Calu3 (cell line): ENCODE measurements around the gene ALDH2. TPM values are rescaled to one million over a fixed set of nuclear protein-coding genes. Genes with fewer than 3 reads are reported as not detected.
"Not testable (repeated sequence)": the region's sequence is repeated elsewhere in the genome, so short reads cannot be mapped to it uniquely, and the experiment has no call there.

Experiments used
- BruUV-seq: library from RNA; stranded (reverse); fragments of 400-500 nt; replicated peaks from 2 replicates; lab custom pipeline; 2021; lab: Mats Ljungman, UMichigan
- CTCF ChIA-PET: fragments of 300-600 bp; sonication (Branson Sonifier 250); formaldehyde crosslinking; loops from one replicate; lab custom pipeline; 2022; ENCODE audit warnings: antibody characterized with exemption; lab: Charles Lee
- DNase-seq: peaks from one replicate; pipeline ENCODE4 v3.0.0; 2022
- H3K27ac Mint-ChIP-seq: one replicate; pipeline ENCODE4 v1.8.0; 2022; ENCODE audit warnings: mixed read lengths; ENCODE audit not compliant: unreplicated experiment
- H3K27me3 Mint-ChIP-seq: one replicate; pipeline ENCODE4 v1.8.0; 2022; ENCODE audit warnings: mixed read lengths; ENCODE audit not compliant: unreplicated experiment
- H3K36me3 Mint-ChIP-seq: one replicate; pipeline ENCODE4 v1.8.0; 2022; ENCODE audit warnings: mild to moderate bottlenecking, moderate library complexity, mixed read lengths; ENCODE audit not compliant: insufficient read depth, unreplicated experiment
- H3K4me1 Mint-ChIP-seq: one replicate; pipeline ENCODE4 v1.8.0; 2022; ENCODE audit warnings: mild to moderate bottlenecking, low read depth, mixed read lengths; ENCODE audit not compliant: unreplicated experiment
- H3K4me3 Mint-ChIP-seq: one replicate; pipeline ENCODE4 v1.8.0; 2022; ENCODE audit warnings: mild to moderate bottlenecking, low read depth, moderate library complexity, mixed read lengths; ENCODE audit not compliant: unreplicated experiment
- H3K9me3 Mint-ChIP-seq: one replicate; pipeline ENCODE4 v1.8.0; 2022; ENCODE audit warnings: low read depth, mixed read lengths; ENCODE audit not compliant: unreplicated experiment
- intact Hi-C: fragments of 100-400 bp; cut with micrococcal nuclease; formaldehyde crosslinking; loops from one replicate; pipeline ENCODE4 v1.10.0; 2022; ENCODE audit not compliant: unreplicated experiment
- total RNA-seq: library from RNA; stranded (reverse); gene quantifications from 2 replicates; pipeline ENCODE4 v1.2.3, GENCODE V29; 2022
- TF ChIP-seq, protein P1 (sequence below): fragments of 200-600 bp; IDR thresholded peaks from one replicate; pipeline ENCODE4 v1.8.0; 2022; ENCODE audit warnings: antibody characterized with exemption; ENCODE audit not compliant: unreplicated experiment

ALDH2 gene
- total RNA-seq, 1 experiment from 2014 or later, result 152 TPM

DNA sequence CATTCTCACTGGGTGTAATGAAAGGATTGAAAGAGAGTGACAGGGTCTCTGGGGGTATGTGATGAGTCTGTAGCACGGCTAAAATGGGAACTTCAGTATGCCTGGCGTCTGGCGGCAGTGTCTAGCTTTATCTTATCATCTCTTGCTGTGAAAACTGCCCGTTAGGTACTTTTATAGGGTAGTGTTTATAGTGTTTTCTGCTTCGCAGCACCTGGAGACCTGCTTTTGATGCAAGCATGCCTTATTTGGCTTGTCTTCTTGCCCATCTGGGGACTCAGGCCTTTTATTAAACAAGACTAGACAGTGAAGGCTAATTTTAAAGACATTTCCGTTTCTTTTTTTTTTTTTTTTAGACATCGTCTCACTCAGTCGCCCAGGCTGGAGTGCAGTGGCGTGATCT is 36.3 kb upstream of the ALDH2 start:
- BruUV-seq, result no TSS peak
- Mint-ChIP-seq H3K9me3 (no peaks in the 10 kb centered on the region), H3K27ac (no peak overlapping the region), H3K4me3 (no peak overlapping the region), H3K36me3 (peaks cover 17% of the 10 kb centered on the region), H3K4me1 (no peaks in the 10 kb centered on the region), H3K27me3 (no peaks in the 10 kb centered on the region)
- no peak for DNase-seq
- CTCF ChIA-PET, result interaction anchor here (0.6 kb wide), 2 partner anchors 624 to 728 kb away, joined by 4 read pairs; no protein-coding TSS in a partner anchor
- intact Hi-C loops, result no loop called here
- TF ChIP-seq, protein P1, sequence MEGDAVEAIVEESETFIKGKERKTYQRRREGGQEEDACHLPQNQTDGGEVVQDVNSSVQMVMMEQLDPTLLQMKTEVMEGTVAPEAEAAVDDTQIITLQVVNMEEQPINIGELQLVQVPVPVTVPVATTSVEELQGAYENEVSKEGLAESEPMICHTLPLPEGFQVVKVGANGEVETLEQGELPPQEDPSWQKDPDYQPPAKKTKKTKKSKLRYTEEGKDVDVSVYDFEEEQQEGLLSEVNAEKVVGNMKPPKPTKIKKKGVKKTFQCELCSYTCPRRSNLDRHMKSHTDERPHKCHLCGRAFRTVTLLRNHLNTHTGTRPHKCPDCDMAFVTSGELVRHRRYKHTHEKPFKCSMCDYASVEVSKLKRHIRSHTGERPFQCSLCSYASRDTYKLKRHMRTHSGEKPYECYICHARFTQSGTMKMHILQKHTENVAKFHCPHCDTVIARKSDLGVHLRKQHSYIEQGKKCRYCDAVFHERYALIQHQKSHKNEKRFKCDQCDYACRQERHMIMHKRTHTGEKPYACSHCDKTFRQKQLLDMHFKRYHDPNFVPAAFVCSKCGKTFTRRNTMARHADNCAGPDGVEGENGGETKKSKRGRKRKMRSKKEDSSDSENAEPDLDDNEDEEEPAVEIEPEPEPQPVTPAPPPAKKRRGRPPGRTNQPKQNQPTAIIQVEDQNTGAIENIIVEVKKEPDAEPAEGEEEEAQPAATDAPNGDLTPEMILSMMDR, result no peak

DNA sequence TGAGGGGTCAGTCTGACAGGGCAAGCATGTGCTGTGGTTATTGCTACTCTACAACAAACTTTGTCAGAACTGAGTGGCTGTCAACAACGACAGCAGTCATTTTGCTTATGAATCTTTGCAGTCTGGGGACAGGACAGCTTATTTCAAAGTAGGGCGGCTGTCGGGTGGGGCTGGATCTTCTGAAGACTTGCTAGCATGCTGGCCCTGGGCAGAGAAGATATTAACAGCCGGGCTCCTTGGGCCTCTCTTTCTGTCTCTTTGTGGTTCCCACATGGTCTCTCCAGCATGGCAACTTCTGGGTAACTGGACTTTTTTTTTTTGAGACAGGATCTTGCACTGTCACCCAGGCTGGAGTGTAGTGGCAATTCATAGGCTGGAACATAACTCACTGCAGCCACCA is 33.9 kb upstream of the ALDH2 start:
- Mint-ChIP-seq H3K27me3 (no peaks in the 10 kb centered on the region), H3K27ac (no peak overlapping the region), H3K9me3 (no peaks in the 10 kb centered on the region), H3K36me3 (peaks cover 10% of the 10 kb centered on the region), H3K4me3 (no peak overlapping the region), H3K4me1 (no peaks in the 10 kb centered on the region)
- CTCF ChIA-PET, result no interaction called here
- no TSS peak for BruUV-seq
- intact Hi-C loops, result no loop called here
- DNase-seq, result no peak
- TF ChIP-seq, protein P1, result no peak

DNA sequence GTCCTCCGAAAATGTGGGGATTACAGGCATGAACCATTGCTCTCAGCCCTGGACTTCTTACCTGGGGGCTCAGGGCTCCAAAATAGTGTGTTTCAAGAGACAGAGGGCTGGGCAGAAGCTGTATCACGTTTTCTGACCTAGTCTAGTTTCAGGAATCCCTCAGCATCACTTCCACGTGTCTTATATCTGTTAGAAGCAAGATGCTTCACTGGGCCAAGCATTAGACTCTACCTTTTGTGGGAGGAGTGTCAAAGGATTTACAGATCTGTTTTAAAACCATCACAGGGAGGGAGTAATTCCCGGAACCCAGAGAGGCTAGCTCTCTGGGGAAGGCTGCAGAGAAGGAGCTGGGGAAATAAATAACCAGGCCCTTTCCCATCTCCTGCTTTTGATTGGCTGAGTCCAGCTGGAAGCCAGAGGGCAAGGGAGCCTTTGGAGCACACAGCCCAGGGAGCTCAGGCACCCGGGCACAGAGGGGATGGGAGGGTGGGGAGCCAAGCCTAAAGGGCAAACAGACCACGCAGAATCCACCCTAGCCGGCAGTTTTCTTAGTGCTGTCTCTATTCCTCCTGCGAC is 33.3 kb upstream of the ALDH2 start:
- intact Hi-C loops, result no loop called here
- no TSS peak for BruUV-seq
- Mint-ChIP-seq H3K9me3 (no peaks in the 10 kb centered on the region), H3K4me3 (no peak overlapping the region), H3K36me3 (peaks cover 10% of the 10 kb centered on the region), H3K4me1 (no peaks in the 10 kb centered on the region), H3K27ac (no peak overlapping the region), H3K27me3 (no peaks in the 10 kb centered on the region)
- TF ChIP-seq, protein P1, result no peak
- CTCF ChIA-PET, result interaction anchor here (0.6 kb wide), 1 partner anchor 275 kb away, joined by 4 read pairs; no protein-coding TSS in a partner anchor
- no peak for DNase-seq

DNA sequence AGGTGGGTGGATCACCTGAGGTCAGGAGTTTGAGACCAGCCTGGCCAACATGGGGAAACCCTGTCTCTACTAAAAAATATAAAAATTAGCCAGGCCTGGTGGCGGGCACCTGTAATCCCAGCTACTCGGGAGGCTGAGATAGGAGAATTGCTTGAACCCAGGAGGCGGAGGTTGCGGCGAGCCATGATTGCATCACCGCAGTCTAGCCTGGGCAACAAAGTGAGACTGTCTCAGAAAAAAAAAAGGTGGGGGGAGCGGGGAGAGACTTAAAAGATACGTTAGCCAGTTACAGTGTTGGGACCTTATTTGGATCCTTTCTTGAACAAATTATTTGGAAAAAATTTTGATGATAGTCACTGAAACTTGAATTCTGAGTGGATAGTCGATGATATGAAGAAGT is 27.2 kb upstream of the ALDH2 start:
- H3K36me3 Mint-ChIP-seq, result peaks cover 11% of the 10 kb centered on the region

DNA sequence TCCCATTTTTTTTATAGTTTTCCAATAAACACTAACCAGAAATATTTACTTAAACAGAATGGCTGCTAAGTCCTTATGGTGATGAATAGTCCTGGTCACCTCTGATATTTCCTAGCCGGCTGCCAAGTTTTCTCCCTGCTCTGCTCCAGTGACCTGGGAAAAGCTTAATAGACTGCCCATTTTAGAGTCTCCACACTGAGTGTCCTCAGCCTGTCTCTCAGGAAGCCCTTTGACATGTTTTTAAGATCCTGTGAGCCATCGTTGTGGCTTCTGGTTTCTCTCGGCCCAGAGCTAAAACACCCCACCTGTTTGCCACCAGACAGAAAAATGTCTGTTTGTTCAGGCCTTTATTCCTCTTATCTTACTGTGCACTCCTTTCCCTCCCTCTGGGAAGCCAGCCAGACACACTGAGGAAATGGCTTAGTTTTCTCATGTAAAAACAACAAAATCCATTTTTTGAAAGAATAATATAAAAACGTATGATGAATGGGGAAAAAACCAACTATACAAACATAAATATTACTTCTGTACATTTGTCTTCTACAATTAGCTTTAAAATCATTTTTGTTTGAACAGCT is 25.4 kb upstream of the ALDH2 start:
- Mint-ChIP-seq H3K27ac (no peak overlapping the region), H3K9me3 (no peaks in the 10 kb centered on the region), H3K4me1 (no peaks in the 10 kb centered on the region), H3K36me3 (peaks cover 20% of the 10 kb centered on the region), H3K4me3 (no peak overlapping the region), H3K27me3 (no peaks in the 10 kb centered on the region)
- CTCF ChIA-PET, result interaction anchor here (1.0 kb wide), 1 partner anchor 63 kb away, joined by 4 read pairs; no protein-coding TSS in a partner anchor
- DNase-seq, result no peak
- TF ChIP-seq, protein P1, result no peak
- intact Hi-C loops, result no loop called here
- BruUV-seq, result no TSS peak

More for the DNA sequence above, 27.2 kb upstream of the ALDH2 start:
- H3K4me3 Mint-ChIP-seq, H3K27me3 Mint-ChIP-seq, H3K4me1 Mint-ChIP-seq, H3K27ac Mint-ChIP-seq, intact Hi-C loops, H3K9me3 Mint-ChIP-seq, CTCF ChIA-PET, DNase-seq, BruUV-seq: not testable (repeated sequence)
